Gastroesophageal sphincter (tissue), 3 donors: ENCODE measurements around the gene SHPK.

Experiments
- CTCF ChIP-seq, 4 experiments: fragments of 200-600 bp in 2 of 4; fragments of 450-650 bp in 2 of 4; sonication (generic) in 1 of 4; IDR thresholded peaks; one replicate each; pipeline ENCODE4 v1.5.1; 2017 to 2019; ENCODE audit warnings: antibody characterized with exemption in 4 of 4, mild to moderate bottlenecking in 2 of 4, moderate library complexity in 2 of 4
- POLR2A ChIP-seq, 2 donors: fragments of 450-650 bp; IDR thresholded peaks; one replicate each; pipeline ENCODE4 v1.6.1; 2017; ENCODE audit warnings: antibody characterized with exemption in 2 of 2, mild to moderate bottlenecking in 2 of 2, moderate library complexity in 1 of 2
- POLR2AphosphoS5 ChIP-seq: sonication (generic); formaldehyde crosslinking; IDR thresholded peaks from one replicate; pipeline ENCODE4 v1.6.1; 2017; ENCODE audit warnings: antibody characterized with exemption

DNA sequence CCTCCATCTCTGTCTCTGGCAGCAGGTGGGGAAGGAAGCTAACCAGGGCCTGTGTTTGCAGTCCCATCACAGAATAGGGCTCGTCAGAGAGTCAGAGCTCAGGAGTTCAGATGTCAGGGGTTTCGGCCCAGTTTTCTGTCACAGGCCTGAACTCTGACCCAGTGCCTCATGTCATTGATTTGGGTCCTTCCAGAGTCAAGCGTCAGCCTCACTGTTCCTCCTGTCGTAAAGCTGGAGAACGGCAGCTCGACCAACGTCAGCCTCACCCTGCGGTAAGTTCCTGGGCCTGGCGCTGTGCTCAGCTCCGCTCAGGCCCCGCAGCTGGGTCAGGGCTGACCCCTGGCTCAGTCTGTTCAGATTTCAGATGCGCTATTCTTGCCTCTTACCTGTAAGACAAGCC, 11.2 kb upstream of the SHPK start:
- TF ChIP-seq CTCF (IDR thresholded peaks at IDR 0.05) (no peak), POLR2AphosphoS5 (no peak), POLR2A (IDR thresholded peaks at IDR 0.05) (no peak)
